GM21528 (cell line): ENCODE results near the gene ITPR1.
A peak's percentile ranks its signal among the peaks of the same experiment; 100 is the strongest.
"Not testable (repeated sequence)": the region's sequence is repeated elsewhere in the genome, so short reads cannot be mapped to it uniquely, and the experiment has no call there.

ENCODE experiments used
- ATAC-seq: cut with Tn5 transposase; IDR thresholded peaks from one replicate; pipeline ENCODE4 v1.9.1; 2021; ENCODE audit warnings: mild to moderate bottlenecking, moderate library complexity; ENCODE audit not compliant: unreplicated experiment, low FRiP score

Gene ITPR1

GRCh38 chr3:4751029-4751501 is 257.9 kb downstream of the ITPR1 start:
- ATAC-seq = no peak

GRCh38 chr3:4751502-4752101 is 258.5 kb downstream of the ITPR1 start:
- ATAC-seq = no peak

DNA sequence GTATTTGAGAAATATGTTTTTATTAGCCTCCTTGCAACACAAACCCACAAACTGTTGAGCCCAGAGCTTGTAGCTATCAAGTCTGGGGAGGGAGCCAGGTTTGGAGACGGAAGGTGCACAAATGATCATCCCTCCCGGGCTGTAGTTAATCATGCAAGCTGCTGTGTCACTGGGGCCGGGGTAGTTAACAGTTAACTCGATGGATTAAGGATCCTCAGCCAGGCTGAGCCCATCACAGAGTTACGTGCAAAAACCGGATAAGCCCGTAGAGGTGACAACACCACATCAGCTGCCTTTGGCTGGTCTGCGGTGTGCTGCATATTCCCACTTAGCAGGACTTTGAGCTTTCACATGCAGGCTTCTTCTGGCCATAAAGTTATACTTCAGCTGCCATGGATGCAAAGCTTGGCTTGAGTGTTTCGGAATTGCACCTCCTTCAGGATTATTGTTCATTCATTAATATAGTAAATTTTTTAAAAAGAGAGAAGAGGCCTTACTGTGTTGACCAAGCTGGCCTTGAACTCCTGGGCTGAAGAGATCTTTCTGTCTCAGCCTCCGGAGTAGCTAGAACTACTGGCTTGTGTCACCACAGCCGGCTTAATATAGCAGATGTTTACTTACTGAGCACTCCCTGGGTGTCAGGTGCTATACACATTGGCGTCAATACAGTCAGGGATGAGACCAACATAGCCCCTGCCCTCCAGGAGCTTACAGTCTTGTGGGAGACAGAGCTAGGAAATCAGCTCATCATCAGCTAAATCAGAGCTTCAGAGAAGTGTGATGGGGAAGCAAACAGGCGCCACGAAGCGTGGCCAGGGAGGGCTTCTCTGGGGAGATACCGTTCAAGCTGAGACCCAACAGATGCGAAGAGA is 259.3 kb downstream of the ITPR1 start:
- no peak for ATAC-seq

GRCh38 chr3:4753073-4753691 is 260.0 kb downstream of the ITPR1 start:
- ATAC-seq = no peak

DNA sequence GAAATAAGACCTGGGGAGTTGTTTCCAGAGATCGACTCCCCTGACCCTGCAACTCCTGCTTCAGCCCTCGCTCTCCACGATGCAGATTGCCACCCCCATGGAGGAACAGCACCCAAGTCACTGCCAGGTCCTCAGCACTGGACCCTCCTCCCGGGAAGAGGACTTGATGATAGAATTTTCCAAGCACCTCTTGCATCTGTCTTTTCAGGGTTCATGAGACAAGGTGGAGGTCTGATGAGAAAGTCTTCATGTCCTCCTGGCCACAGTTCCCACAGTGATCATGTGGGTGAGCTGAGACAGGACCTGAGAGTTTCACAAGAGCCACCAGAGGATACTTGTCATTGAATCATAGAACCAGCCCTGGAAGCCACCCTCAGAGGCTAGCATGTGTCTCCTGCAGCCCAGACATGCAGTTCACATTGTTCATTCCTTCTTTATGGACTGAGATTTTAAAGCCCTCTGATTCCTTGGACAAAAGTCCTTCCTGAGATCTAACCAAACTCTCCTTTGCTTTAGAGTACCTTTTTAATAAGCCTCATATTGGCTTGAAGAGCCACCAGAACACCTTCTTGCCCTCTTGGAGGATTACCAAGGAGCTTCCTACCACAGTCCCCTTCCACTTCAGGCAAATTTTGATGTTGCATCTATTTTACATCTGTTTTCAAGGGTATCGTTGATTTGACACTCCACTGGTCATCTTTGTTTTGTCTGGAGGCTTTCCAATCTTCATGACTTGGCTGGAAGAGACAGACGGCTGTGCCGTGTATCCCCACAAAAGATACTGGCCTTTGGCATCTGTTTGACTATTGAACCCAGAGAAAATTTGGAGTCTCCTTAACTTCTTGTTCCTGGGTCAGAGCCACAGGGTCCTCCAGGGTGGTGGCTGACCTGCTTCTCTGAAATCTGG is 261.3 kb downstream of the ITPR1 start:
- peak; percentile 73 for ATAC-seq

DNA sequence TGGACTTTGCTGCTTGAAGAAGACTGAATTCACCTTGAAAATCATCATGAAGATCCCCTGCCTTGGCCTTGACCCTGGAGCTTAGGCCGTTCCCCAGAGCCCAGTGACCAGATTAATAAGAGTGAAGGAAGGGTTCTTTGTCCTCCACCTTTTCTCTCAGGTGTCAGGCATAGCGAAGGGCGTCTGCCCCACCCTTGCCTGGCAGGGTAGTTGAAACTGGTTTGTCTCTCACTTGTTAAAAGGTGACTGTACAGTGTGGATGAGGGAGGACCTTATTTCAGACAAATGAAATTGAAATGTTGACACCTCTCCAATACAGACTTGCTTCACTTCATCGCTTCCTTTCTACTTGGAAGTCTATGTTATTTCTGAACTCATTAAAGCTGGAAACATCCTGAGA is 262.4 kb downstream of the ITPR1 start:
- ATAC-seq = no peak

GRCh38 chr3:4756057-4756775 is 263.1 kb downstream of the ITPR1 start:
- no peak for ATAC-seq

DNA sequence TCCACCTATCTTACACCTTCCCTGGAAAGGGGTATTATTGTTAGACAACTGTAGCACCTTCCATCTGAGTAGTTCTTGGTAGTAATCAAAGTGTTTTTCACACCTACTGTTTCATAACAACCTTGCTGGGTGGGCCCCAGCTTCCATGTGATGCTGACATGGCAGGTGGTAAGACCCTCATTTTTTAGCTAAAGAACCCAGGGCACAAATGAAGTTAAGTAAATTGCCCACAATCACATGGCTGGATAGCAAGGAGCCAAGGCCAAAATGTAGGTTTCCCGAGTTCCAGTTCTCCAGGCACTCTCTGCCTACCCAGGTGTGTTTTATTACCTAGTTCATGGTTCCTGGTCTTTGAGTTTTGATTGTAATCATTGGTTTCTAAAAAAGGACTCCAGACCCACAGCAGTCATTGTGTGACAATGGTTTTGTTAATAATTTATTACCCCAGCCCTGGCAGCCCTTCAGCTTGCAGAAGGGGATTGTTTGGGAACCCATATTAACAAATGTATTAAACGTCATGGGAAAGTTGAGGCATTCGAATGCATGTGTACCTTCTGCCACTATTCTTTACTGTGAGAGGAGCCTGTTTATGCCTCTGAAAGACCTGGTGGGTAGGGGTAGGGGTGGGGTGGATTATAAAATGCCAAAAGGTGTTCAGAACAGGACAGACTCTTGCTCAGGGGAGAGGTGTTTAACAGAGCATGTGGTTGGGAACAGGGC is 263.9 kb downstream of the ITPR1 start:
- ATAC-seq = peak; percentile 35

- ATAC-seq = no peak
Observed at GRCh38 chr3:4757575-4758248, 264.6 kb downstream of the ITPR1 start.

DNA sequence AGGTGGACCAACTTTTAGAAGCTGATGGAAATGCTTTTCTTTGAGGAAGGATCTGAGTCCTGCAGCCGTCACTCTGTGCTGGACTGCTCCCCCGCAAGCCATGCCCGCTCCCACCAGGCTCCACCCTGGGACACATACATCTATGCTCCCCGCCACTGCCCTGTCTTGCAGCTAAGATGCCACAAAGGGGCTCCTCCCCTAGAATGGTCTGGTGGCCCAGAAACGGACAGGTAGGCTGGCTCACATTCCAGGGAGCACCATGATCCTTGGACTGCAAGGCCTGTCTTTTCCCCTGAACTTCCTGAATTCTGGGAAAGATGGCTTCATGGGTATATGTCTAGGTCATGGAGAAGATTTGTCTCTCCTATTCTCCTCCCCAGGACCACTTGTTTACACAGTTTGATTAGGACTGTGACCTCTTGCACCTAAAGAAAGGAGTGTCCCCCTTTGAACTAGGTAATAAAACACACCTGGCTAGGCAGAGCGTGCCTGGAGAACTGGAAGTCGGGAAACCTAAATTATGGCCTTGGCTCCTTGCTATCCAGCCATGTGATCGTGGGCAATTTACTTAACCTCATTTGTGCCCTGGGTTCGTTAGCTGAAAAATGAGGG is 265.2 kb downstream of the ITPR1 start:
- no peak for ATAC-seq

GRCh38 chr3:4758957-4759656 is 266.0 kb downstream of the ITPR1 start:
- ATAC-seq = no peak

DNA sequence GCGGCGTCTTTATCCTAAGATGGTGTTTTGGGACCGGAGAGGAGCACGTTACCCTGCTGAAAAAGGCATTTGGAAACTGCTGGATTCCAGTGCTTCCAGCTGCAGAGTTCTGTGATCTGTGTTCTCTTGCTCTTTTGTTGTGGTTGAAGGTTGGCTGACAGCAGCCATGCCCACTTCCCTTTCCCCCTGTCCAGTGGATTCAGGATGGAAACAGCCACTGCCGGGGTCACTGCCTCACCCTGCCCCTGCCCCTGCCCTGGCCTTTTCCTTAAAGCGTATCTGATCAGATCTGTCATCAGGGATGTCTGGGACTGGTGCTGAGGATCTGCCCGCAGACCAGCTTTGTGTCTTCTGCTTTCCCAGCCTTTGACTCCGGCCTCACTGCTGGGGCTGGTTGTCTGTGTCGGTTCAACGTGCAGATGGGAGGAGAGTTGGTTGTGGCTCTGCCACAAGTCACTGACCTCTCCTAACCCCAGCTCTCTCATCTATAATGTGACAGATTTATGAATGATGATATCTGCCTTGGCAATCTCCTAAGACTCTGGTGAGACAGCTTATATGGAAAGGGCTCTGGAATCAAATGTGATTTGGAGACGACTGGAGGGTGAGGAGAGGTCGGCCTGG is 266.7 kb downstream of the ITPR1 start:
- no peak for ATAC-seq

- ATAC-seq = no peak
Observed at GRCh38 chr3:4761759-4762158, 268.6 kb downstream of the ITPR1 start.

DNA sequence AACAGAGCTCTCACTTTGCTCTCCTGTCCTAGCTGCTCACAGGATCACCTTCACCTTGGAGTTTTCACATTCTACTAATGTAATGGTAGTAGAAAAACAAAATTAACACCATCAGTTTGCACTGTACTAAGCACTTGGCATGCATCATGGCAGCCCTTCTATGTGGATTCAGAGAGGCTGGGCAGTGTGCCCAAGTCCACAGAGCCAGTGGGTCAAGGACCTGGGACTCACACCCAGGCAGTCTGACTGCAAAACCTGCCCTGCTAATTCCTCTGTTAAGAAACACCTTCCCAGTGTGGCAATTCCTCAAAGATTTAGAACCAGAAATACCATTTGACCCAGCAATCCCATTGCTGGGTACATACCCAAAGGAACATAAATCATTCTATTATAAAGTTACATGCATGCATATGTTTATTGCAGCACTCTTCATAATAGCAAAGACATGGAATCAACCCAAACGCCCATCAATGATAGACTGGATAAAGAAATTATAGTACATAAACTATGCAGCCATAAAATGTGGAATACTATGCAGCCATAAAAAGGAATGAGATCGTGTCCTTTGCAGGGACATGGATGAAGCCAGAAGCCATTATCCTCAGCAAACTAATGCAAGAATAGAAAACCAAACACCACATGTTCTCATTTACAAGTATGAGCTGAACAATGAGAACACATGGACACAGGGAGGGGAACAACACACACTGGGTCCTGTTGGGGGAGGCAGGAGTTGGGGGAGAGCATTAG is 269.5 kb downstream of the ITPR1 start:
- ATAC-seq = not testable (repeated sequence)

GRCh38 chr3:4763604-4764247 is 270.6 kb downstream of the ITPR1 start:
- no peak for ATAC-seq

DNA sequence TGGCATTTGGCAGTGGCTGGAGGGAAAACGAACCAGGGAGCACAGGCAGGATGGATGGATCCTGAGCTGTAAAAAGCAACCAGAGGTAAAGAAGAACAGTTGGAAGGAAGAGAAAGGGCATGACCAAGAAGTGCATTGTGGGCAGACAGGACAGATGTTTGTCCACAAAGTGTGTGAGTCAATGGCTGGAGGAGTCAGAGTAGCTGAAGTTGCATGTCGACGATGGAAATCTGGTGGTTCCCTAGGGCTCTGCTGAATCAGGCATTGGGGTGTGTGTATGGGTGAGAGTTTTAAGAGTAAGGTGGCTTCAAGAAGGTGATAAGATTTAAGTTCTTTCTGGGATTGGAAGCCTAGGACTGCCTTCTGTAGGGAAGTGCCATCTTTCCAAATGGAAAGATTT is 272.1 kb downstream of the ITPR1 start:
- ATAC-seq = no peak
